Stomach (tissue), 4 donors: Measurements from ENCODE around the gene DOCK4.

Experiments
- EP300 ChIP-seq: sonication (generic); formaldehyde crosslinking; IDR thresholded peaks from one replicate; pipeline ENCODE4 v1.6.1; 2017; ENCODE audit warnings: antibody characterized with exemption
- POLR2A ChIP-seq, 4 donors: fragments of 450-650 bp; IDR thresholded peaks; one replicate each; pipeline ENCODE4 v1.6.1; 2016; ENCODE audit warnings: antibody characterized with exemption in 4 of 4, control low read depth in 2 of 4, mild to moderate bottlenecking in 1 of 4, moderate library complexity in 1 of 4
- POLR2AphosphoS5 ChIP-seq, 3 donors: sonication (generic); formaldehyde crosslinking; IDR thresholded peaks; one replicate each; pipeline ENCODE4 v1.6.1; 2016; ENCODE audit warnings: antibody characterized with exemption in 3 of 3
- TF ChIP-seq, protein P1 (sequence below), 7 experiments: fragments of 450-650 bp in 4 of 7; fragments of 200-600 bp in 3 of 7; sonication (generic) in 3 of 7; IDR thresholded peaks; one replicate each; pipeline ENCODE4 v1.5.1; 2016 to 2019; ENCODE audit warnings: antibody characterized with exemption in 7 of 7, control low read depth in 2 of 7, mild to moderate bottlenecking in 1 of 7

DNA sequence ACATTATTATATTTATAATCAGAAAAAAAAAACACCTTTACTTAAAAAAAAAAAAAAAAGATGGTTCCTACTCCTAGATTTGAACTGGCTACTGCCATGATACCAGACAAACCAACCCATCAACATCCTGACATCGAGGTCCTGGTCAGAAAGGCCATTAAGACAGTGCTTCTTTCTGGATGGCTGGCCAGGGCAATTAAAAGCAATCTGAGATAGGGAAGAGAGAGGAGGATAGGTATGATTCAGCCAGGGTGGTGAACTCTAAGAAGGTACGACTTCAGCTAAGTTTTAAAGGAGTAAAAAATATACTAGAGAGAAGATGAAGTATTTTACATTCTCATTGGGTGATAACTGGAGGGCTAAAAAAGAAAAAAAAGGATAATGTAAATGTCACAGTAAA, 139.0 kb downstream of the DOCK4 start:
- TF ChIP-seq, protein P1, sequence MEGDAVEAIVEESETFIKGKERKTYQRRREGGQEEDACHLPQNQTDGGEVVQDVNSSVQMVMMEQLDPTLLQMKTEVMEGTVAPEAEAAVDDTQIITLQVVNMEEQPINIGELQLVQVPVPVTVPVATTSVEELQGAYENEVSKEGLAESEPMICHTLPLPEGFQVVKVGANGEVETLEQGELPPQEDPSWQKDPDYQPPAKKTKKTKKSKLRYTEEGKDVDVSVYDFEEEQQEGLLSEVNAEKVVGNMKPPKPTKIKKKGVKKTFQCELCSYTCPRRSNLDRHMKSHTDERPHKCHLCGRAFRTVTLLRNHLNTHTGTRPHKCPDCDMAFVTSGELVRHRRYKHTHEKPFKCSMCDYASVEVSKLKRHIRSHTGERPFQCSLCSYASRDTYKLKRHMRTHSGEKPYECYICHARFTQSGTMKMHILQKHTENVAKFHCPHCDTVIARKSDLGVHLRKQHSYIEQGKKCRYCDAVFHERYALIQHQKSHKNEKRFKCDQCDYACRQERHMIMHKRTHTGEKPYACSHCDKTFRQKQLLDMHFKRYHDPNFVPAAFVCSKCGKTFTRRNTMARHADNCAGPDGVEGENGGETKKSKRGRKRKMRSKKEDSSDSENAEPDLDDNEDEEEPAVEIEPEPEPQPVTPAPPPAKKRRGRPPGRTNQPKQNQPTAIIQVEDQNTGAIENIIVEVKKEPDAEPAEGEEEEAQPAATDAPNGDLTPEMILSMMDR (IDR thresholded peaks at IDR 0.05), result no peak
- TF ChIP-seq EP300 (no peak), POLR2A (IDR thresholded peaks at IDR 0.05) (no peak), POLR2AphosphoS5 (IDR thresholded peaks at IDR 0.05) (no peak)
